ENCODE results near the gene ERC1. TPM values are rescaled to one million over a fixed set of nuclear protein-coding genes. Genes with fewer than 3 reads are reported as not detected.

The ERC1 gene
- total and polyA plus RNA-seq, 7 donors, result 5.4 to 97.8 (median 34.6) TPM

GRCh38 chr12:1434296-1434955 is 443.4 kb downstream of the ERC1 start:
- WGBS, 2 donors, result 62 to 76% methylated on average over 14 of the region's 14 CpGs
- intact Hi-C loops (cut with DNase I), result no loop called here
- H3K27me3 ChIP-seq, result no peaks in the 10 kb centered on the region

GRCh38 chr12:1435044-1435443 is 444.0 kb downstream of the ERC1 start:
- Histone ChIP-seq H3K27ac (peak overlapping the region in 2 of 4 donors; percentile 13 to 29), H3K9me3 (no peaks in the 10 kb centered on the region), H3K36me3 (no peaks in the 10 kb centered on the region), H3K27me3 (no peaks in the 10 kb centered on the region), H3K4me1 (peaks cover 0 to 20% (median 6%) of the 10 kb centered on the region in 4 donors), H3K4me3 (no peak overlapping the region)
- intact Hi-C loops (cut with DNase I), result no loop called here
- DNase-seq, result no peak
- WGBS, 2 donors, result 14 to 52% methylated on average over 3 of the region's 3 CpGs
- TF ChIP-seq POLR2A (IDR thresholded peaks at IDR 0.05), result no peak
- no peak for TF ChIP-seq CTCF (IDR thresholded peaks at IDR 0.05)
- no peak for TF ChIP-seq EP300 (IDR thresholded peaks at IDR 0.05)
- no peak for TF ChIP-seq POLR2AphosphoS5 (IDR thresholded peaks at IDR 0.05)

More at GRCh38 chr12:1434296-1434955, 443.4 kb downstream of the ERC1 start:
- Histone ChIP-seq H3K9me3 (no peaks in the 10 kb centered on the region), H3K4me1 (peaks cover 0 to 16% (median 7%) of the 10 kb centered on the region in 4 donors), H3K4me3 (no peak overlapping the region), H3K36me3 (no peaks in the 10 kb centered on the region), H3K27ac (no peak overlapping the region)
- no peak for DNase-seq
- TF ChIP-seq EP300 (IDR thresholded peaks at IDR 0.05) (no peak), POLR2A (IDR thresholded peaks at IDR 0.05) (no peak), POLR2AphosphoS5 (IDR thresholded peaks at IDR 0.05) (no peak), CTCF (IDR thresholded peaks at IDR 0.05) (no peak)

GRCh38 chr12:1435456-1435855 is 444.4 kb downstream of the ERC1 start:
- H3K36me3 ChIP-seq, result no peaks in the 10 kb centered on the region
- DNase-seq, result no peak
- H3K4me1 ChIP-seq, result peaks cover 0 to 20% (median 4%) of the 10 kb centered on the region in 4 donors
- 10 to 57% methylated on average over 3 of the region's 3 CpGs for WGBS, 2 donors
- H3K27me3 ChIP-seq, result no peaks in the 10 kb centered on the region
- no peaks in the 10 kb centered on the region for H3K9me3 ChIP-seq
- H3K27ac ChIP-seq, result peak overlapping the region in 2 of 4 donors; percentile 13 to 29
- no peak overlapping the region for H3K4me3 ChIP-seq
- intact Hi-C loops (cut with DNase I), result no loop called here
- TF ChIP-seq POLR2AphosphoS5 (IDR thresholded peaks at IDR 0.05) (no peak), EP300 (IDR thresholded peaks at IDR 0.05) (no peak), POLR2A (IDR thresholded peaks at IDR 0.05) (no peak), CTCF (IDR thresholded peaks at IDR 0.05) (no peak)

GRCh38 chr12:1436015-1436414 is 445.0 kb downstream of the ERC1 start:
- H3K27ac ChIP-seq, result no peak overlapping the region
- no peak overlapping the region for H3K4me3 ChIP-seq
- TF ChIP-seq CTCF (IDR thresholded peaks at IDR 0.05), result no peak
- no peak for TF ChIP-seq POLR2A (IDR thresholded peaks at IDR 0.05)
- TF ChIP-seq EP300 (IDR thresholded peaks at IDR 0.05), result no peak
- TF ChIP-seq POLR2AphosphoS5 (IDR thresholded peaks at IDR 0.05), result no peak
- H3K9me3 ChIP-seq, result no peaks in the 10 kb centered on the region
- DNase-seq, result no peak
- H3K4me1 ChIP-seq, result peaks cover 0 to 20% (median 3%) of the 10 kb centered on the region in 4 donors
- intact Hi-C loops (cut with DNase I), result no loop called here
- WGBS, 2 donors, result 85 to 91% methylated on average over 6 of the region's 6 CpGs
- H3K36me3 ChIP-seq, result no peaks in the 10 kb centered on the region
- no peaks in the 10 kb centered on the region for H3K27me3 ChIP-seq
